Tibial artery (tissue), 4 donors: Measurements from ENCODE around the gene PLPP1.

Experiments used
- DNase-seq, 2 donors: peaks; one replicate each; pipeline ENCODE4 v3.0.0-alpha.2; 2019
- H3K27ac ChIP-seq, 2 donors: fragments of 200-600 bp; sonication (generic) in 1 of 2; 1 replicate in 1 of 2; 2 replicates in 1 of 2; pipeline ENCODE4 v1.5.1; 2018 to 2019; ENCODE audit warnings: mild to moderate bottlenecking in 1 of 2
- H3K27me3 ChIP-seq, 2 donors: fragments of 200-600 bp; sonication (generic) in 1 of 2; one replicate each; pipeline versions ENCODE4 v1.5.1 to v1.6.0; 2016 to 2019
- H3K36me3 ChIP-seq, 3 donors: fragments of 200-600 bp; sonication (generic) in 2 of 3; one replicate each; pipeline ENCODE4 v1.5.1; 2016 to 2019; ENCODE audit warnings: mild to moderate bottlenecking in 2 of 3
- H3K4me1 ChIP-seq, 4 donors: fragments of 200-600 bp; sonication (generic) in 2 of 4; 1 replicate in 3 of 4; 2 replicates in 1 of 4; pipeline ENCODE4 v1.5.1; 2016 to 2019
- H3K4me3 ChIP-seq, 2 donors: fragments of 200-600 bp; sonication (generic) in 1 of 2; 1 replicate in 1 of 2; 2 replicates in 1 of 2; pipeline ENCODE4 v1.5.1; 2018 to 2019; ENCODE audit warnings: mild to moderate bottlenecking in 2 of 2
- H3K9me3 ChIP-seq, 3 donors: fragments of 200-600 bp; sonication (generic) in 1 of 3; one replicate each; pipeline ENCODE4 v1.5.1; 2016 to 2019
- CTCF ChIP-seq, 2 experiments: fragments of 200-600 bp in 1 of 2; fragments of 450-650 bp in 1 of 2; IDR thresholded peaks; one replicate each; pipeline ENCODE4 v1.5.1; 2017 to 2019; ENCODE audit warnings: antibody characterized with exemption in 2 of 2, mild to moderate bottlenecking in 1 of 2, moderate library complexity in 1 of 2
- intact Hi-C: fragments of 100-400 bp; cut with DNase I; formaldehyde crosslinking; loops from one replicate; pipeline ENCODE4 v1.15.0; 2023; ENCODE audit warnings: low total_unique reads

Gene PLPP1

GRCh38 chr5:55429613-55430253 is 105.0 kb downstream of the PLPP1 start:
- no peak for TF ChIP-seq CTCF (IDR thresholded peaks at IDR 0.05)
- H3K27me3 ChIP-seq, result no peaks in the 10 kb centered on the region
- no peaks in the 10 kb centered on the region for H3K9me3 ChIP-seq
- H3K36me3 ChIP-seq, result peaks cover 12 to 43% (median 23%) of the 10 kb centered on the region in 3 donors
- intact Hi-C loops, result no loop called here
- H3K4me1 ChIP-seq, result peaks cover 0 to 65% (median 23%) of the 10 kb centered on the region in 4 donors
- H3K27ac ChIP-seq, result peak overlapping the region; percentile 24 to 46
- DNase-seq, result no peak
- no peak overlapping the region for H3K4me3 ChIP-seq

- Histone ChIP-seq H3K9me3 (no peaks in the 10 kb centered on the region), H3K4me1 (peaks cover 0 to 61% (median 23%) of the 10 kb centered on the region in 4 donors), H3K27ac (peak overlapping the region; percentile 24 to 46), H3K36me3 (peaks cover 17 to 48% (median 28%) of the 10 kb centered on the region in 3 donors), H3K4me3 (no peak overlapping the region), H3K27me3 (no peaks in the 10 kb centered on the region)
- TF ChIP-seq CTCF (IDR thresholded peaks at IDR 0.05), result no peak
- intact Hi-C loops, result no loop called here
- no peak for DNase-seq
Measured at GRCh38 chr5:55429221-55429612, 105.5 kb downstream of the PLPP1 start.

- Histone ChIP-seq H3K36me3 (peaks cover 37 to 68% (median 49%) of the 10 kb centered on the region in 3 donors), H3K9me3 (no peaks in the 10 kb centered on the region), H3K4me1 (peaks cover 0 to 57% (median 24%) of the 10 kb centered on the region in 4 donors), H3K4me3 (no peak overlapping the region), H3K27me3 (no peaks in the 10 kb centered on the region), H3K27ac (peak overlapping the region; percentile 39 to 46)
- no peak for TF ChIP-seq CTCF (IDR thresholded peaks at IDR 0.05)
- intact Hi-C loops, result no loop called here
- DNase-seq, result no peak
Measured at GRCh38 chr5:55427157-55427556, 107.6 kb downstream of the PLPP1 start.

- Histone ChIP-seq H3K9me3 (no peaks in the 10 kb centered on the region), H3K4me1 (peaks cover 0 to 63% (median 26%) of the 10 kb centered on the region in 4 donors), H3K36me3 (peaks cover 42 to 74% (median 53%) of the 10 kb centered on the region in 3 donors), H3K27ac (peak overlapping the region; percentile 39 to 46), H3K4me3 (no peak overlapping the region), H3K27me3 (no peaks in the 10 kb centered on the region)
- no peak for DNase-seq
- intact Hi-C loops, result no loop called here
- no peak for TF ChIP-seq CTCF (IDR thresholded peaks at IDR 0.05)
Measured at GRCh38 chr5:55426455-55426854, 108.3 kb downstream of the PLPP1 start.

GRCh38 chr5:55421074-55421529 is 113.7 kb downstream of the PLPP1 start:
- Histone ChIP-seq H3K27ac (peak overlapping the region in 1 of 2 donors; percentile 15), H3K4me3 (no peak overlapping the region), H3K4me1 (peaks cover 0 to 47% (median 15%) of the 10 kb centered on the region in 4 donors), H3K36me3 (peaks cover 42 to 49% (median 47%) of the 10 kb centered on the region in 3 donors), H3K27me3 (no peaks in the 10 kb centered on the region), H3K9me3 (no peaks in the 10 kb centered on the region)
- no peak for DNase-seq
- TF ChIP-seq CTCF (IDR thresholded peaks at IDR 0.05), result no peak
- intact Hi-C loops, result no loop called here
